Lower lobe of right lung (tissue), 2 donors: ENCODE measurements around the gene DPP6. TPM values are rescaled to one million over a fixed set of nuclear protein-coding genes. Genes with fewer than 3 reads are reported as not detected.

ENCODE experiments used
- ATAC-seq, 2 donors: fragments of 200-7000 bp; cut with Tn5 transposase; one replicate each; pipeline ENCODE4 v1.9.1; 2020 to 2022; ENCODE audit warnings: mild to moderate bottlenecking in 2 of 2, moderate library complexity in 2 of 2
- DNase-seq: peaks from one replicate; pipeline ENCODE4 v3.0.0-alpha.2; 2020
- H3K27ac ChIP-seq: fragments of 200-600 bp; one replicate; pipeline ENCODE4 v1.8.0; 2022
- H3K27me3 ChIP-seq: fragments of 200-600 bp; one replicate; pipeline ENCODE4 v1.8.0; 2022; ENCODE audit warnings: low read depth
- H3K36me3 ChIP-seq: fragments of 200-600 bp; one replicate; pipeline ENCODE4 v1.8.0; 2022; ENCODE audit warnings: mild to moderate bottlenecking
- H3K4me1 ChIP-seq: fragments of 200-600 bp; one replicate; pipeline ENCODE4 v1.8.0; 2022
- H3K4me3 ChIP-seq: fragments of 200-600 bp; one replicate; pipeline ENCODE4 v1.8.0; 2022; ENCODE audit warnings: mild to moderate bottlenecking
- H3K9me3 ChIP-seq: fragments of 200-600 bp; one replicate; pipeline ENCODE4 v1.8.0; 2022
- intact Hi-C: fragments of 100-400 bp; cut with DNase I; formaldehyde crosslinking; loops from one replicate; pipeline ENCODE4 v1.11.0; 2022
- total RNA-seq: library from RNA; stranded (reverse); fragmentation: NEBNext Ultra II Directional; extraction: Animal tissue kit (Norgen Biotek cat#: 25700); gene quantifications from one replicate; pipeline ENCODE4 v1.2.1, GENCODE V29; 2021
- TF ChIP-seq, protein P1 (sequence below): fragments of 200-600 bp; IDR thresholded peaks from one replicate; pipeline ENCODE4 v1.8.0; 2022; ENCODE audit warnings: antibody characterized with exemption, mild to moderate bottlenecking
- donor health status: DM: no; HTN: yes; CAD: no; lungs with severe emphysema.

Gene DPP6
- total RNA-seq, 1 donor from 2014 or later, result 0.71 TPM

DNA sequence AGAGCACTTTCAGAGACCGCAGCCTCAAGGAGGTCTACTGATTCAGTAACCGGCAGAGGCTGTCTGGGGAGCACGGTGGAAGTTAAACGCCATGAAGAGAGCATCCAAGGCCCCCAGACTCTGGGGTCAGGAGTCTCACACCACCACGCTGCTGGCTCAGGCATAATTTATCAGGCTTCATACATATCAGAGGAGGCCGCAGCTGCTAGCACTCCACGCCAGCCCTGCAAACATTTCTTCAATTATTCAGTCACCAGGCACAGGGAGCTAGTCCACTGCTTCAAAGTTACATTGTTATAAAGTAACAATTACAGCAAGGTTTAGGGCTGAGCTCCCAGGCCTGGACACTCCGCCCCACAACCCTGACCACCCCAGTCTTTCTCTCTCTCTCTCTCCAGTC is 852.9 kb downstream of the DPP6 start:
- H3K27me3 ChIP-seq, result no peaks in the 10 kb centered on the region
- intact Hi-C loops, result no loop called here
- no peak for DNase-seq
- H3K9me3 ChIP-seq, result no peaks in the 10 kb centered on the region
- TF ChIP-seq, protein P1, sequence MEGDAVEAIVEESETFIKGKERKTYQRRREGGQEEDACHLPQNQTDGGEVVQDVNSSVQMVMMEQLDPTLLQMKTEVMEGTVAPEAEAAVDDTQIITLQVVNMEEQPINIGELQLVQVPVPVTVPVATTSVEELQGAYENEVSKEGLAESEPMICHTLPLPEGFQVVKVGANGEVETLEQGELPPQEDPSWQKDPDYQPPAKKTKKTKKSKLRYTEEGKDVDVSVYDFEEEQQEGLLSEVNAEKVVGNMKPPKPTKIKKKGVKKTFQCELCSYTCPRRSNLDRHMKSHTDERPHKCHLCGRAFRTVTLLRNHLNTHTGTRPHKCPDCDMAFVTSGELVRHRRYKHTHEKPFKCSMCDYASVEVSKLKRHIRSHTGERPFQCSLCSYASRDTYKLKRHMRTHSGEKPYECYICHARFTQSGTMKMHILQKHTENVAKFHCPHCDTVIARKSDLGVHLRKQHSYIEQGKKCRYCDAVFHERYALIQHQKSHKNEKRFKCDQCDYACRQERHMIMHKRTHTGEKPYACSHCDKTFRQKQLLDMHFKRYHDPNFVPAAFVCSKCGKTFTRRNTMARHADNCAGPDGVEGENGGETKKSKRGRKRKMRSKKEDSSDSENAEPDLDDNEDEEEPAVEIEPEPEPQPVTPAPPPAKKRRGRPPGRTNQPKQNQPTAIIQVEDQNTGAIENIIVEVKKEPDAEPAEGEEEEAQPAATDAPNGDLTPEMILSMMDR, result no peak
- no peak for ATAC-seq
- no peak overlapping the region for H3K27ac ChIP-seq
- H3K4me1 ChIP-seq, result no peaks in the 10 kb centered on the region
- H3K36me3 ChIP-seq, result no peaks in the 10 kb centered on the region
- no peak overlapping the region for H3K4me3 ChIP-seq

DNA sequence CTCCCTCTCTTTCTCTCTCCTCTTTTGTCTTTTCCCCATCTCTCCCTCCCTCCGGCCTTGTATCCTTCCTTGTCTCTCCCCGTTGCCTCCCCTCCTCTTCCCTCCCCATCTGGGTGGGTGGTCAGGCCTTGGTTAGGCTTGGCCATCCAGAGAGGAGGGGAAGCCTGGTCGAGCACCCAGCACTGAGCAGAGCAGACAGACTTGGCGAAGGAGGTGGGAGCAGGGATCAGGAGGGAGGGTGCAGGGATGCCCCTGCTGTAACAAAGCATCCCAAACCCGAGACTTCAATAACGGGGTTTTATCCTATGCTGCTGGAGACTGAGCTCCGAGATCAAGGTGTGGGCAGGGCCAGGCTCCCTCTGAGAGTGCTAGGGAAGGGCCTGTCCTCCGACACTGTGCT is 853.4 kb downstream of the DPP6 start:
- intact Hi-C loops, result no loop called here
- no peak overlapping the region for H3K4me3 ChIP-seq
- H3K4me1 ChIP-seq, result no peaks in the 10 kb centered on the region
- ATAC-seq (no peak), DNase-seq (no peak)
- H3K27ac ChIP-seq, result no peak overlapping the region
- TF ChIP-seq, protein P1, result no peak
- no peaks in the 10 kb centered on the region for H3K9me3 ChIP-seq
- no peaks in the 10 kb centered on the region for H3K36me3 ChIP-seq
- H3K27me3 ChIP-seq, result no peaks in the 10 kb centered on the region

DNA sequence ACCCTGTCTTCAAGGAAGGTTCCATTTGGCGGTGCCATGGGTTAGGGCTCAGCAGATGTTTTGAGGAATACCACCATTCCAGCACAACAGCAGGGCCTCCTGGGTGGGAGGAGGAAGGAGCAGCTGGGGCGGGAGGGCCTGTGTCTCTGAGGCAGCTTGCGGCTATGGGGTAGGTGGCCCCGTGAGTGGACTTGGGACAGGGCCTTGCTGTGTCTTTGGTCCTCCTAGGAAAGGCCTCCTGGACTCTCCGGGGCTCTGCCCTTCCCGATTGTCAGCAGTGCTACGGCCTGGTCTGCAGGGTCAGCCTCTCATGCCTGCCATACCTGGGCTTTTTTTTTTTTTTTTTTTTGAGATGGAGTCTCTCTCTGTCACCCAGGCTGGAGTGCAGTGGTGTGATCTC is 854.0 kb downstream of the DPP6 start:
- no peak for DNase-seq
- Histone ChIP-seq H3K27ac (no peak overlapping the region), H3K36me3 (no peaks in the 10 kb centered on the region), H3K27me3 (no peaks in the 10 kb centered on the region), H3K4me1 (no peaks in the 10 kb centered on the region), H3K9me3 (no peaks in the 10 kb centered on the region), H3K4me3 (no peak overlapping the region)
- ATAC-seq, result no peak
- intact Hi-C loops, result no loop called here
- TF ChIP-seq, protein P1, result no peak

DNA sequence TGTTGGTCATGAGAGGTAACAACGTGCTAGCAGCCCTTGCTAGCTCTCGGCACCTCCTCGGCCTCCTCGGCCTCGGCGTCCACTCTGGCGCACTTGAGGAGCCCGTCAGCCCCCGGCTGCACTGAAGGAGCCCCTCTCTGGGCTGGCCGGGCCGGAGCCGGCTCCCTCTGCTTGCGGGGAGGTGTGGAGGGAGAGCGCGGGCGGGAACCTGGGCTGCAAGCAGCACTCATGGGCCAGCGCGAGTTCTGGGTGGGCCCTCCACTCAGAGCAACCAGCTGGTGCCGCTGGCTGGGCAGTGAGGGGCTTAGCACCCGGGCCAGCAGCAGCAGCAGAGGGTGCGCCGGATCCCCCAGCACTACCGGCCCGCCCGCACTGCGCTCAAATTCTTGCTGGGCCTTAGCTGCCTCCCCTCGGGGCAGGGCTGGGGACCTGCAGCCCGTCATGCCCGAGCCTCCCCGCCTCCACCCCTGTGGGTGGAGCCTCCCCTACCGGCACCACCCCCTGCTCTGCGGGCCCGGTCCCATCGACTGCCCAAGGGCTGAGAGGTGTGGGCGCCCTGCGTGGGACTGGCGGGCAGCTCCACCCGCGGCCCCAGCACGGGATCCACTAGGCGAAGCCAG is 854.6 kb downstream of the DPP6 start:
- intact Hi-C loops, result no loop called here
- Histone ChIP-seq H3K4me1 (no peaks in the 10 kb centered on the region), H3K27me3 (no peaks in the 10 kb centered on the region), H3K9me3 (no peaks in the 10 kb centered on the region), H3K27ac (no peak overlapping the region), H3K36me3 (no peaks in the 10 kb centered on the region), H3K4me3 (no peak overlapping the region)
- DNase-seq, result no peak
- no peak for ATAC-seq
- TF ChIP-seq, protein P1, result no peak

DNA sequence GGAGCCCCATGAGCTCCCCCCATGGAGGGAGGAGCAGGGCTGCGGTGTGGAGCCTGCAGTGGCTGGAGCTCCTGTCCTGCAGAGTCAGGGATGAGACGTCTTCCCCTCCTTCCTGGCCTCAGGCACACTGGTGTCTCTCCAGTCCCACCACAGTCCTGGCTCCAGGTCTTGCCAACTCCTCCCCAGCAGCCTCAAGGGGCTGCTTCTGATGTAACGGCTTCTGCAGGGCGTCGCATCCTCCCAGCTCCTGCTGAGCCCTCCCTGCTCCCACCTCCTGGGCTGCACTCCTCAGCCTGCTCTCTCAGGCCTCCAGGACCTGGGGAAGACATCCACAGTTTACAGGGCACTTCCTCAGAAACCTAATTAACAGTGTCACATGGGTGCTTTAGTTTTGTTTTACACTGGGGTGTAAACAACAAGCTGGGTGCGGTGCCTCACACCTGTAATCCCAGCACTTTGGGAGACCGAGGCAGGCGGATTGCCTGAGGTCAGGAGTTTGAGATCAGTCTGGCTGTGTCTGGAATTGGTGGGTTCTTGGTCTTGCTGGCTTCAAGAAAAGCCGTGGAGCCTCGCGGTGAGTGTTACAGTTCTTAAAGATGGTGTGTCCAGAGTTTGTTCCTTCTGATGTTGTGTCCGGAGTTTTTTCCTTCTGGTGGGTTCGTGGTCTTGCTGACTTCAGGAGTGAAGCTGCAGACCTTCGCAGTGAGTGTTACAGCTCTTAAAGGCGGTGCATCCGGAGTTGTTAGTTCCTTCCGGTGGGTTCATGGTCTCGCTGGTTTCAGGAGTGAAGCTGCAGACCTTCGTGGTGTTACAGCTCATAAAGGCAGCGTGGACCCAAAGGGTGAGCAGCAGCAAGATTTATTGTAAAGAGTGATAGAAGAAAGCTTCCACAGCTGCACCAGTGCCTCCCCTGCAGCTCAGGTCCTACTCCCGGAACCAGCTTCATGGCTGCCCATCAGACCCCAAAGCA is 855.7 kb downstream of the DPP6 start:
- Histone ChIP-seq H3K27ac (no peak overlapping the region), H3K4me3 (no peak overlapping the region), H3K36me3 (no peaks in the 10 kb centered on the region), H3K9me3 (no peaks in the 10 kb centered on the region), H3K4me1 (no peaks in the 10 kb centered on the region), H3K27me3 (no peaks in the 10 kb centered on the region)
- TF ChIP-seq, protein P1, result no peak
- intact Hi-C loops, result no loop called here
- DNase-seq (no peak), ATAC-seq (no peak)
